H1 (cell line): Measurements from ENCODE around the gene FDXACB1. TPM values are rescaled to one million over a fixed set of nuclear protein-coding genes. Genes with fewer than 3 reads are reported as not detected.

Experiments used
- CTCF ChIA-PET: fragments of 300-600 bp; sonication (Branson Sonifier 250); formaldehyde crosslinking; loops from one replicate; lab custom pipeline; 2021; ENCODE audit not compliant: partially characterized antibody; lab: Charles Lee
- POLR2A ChIA-PET: fragments of 300-600 bp; sonication (Branson Sonifier 250); formaldehyde crosslinking; loops from one replicate; lab custom pipeline; 2021; ENCODE audit warnings: inconsistent platforms; ENCODE audit not compliant: partially characterized antibody; lab: Charles Lee
- DNase-seq, 2 experiments: peaks; one replicate each; pipeline versions ENCODE4 v3.0.0 to v3.0.0-alpha.2; 2010 to 2022; ENCODE audit warnings: low spot score in 2 of 2, low read depth in 1 of 2, mixed read lengths in 1 of 2
- FAIRE-seq: peaks from 2 replicates; lab custom pipeline; 2011; peaks lifted over from hg19 to GRCh38; lab: Jason Lieb, UNC
- H2AFZ ChIP-seq: 2 replicates; pipeline ENCODE4 v1.8.1; 2012; ENCODE audit warnings: low read length, inconsistent platforms
- H2AK5ac ChIP-seq: 2 replicates; pipeline ENCODE4 v1.6.1; 2013; ENCODE audit warnings: low read depth, low read length
- H2BK120ac ChIP-seq: replicated peaks from 2 replicates; pipeline ENCODE3; 2013; ENCODE audit warnings: low read depth, low read length, inconsistent platforms
- H2BK12ac ChIP-seq: 2 replicates; pipeline ENCODE4 v1.6.1; 2013; ENCODE audit warnings: low read depth, low read length
- H2BK15ac ChIP-seq: 2 replicates; pipeline ENCODE4 v1.6.1; 2013; ENCODE audit warnings: low read length
- H2BK20ac ChIP-seq: 2 replicates; pipeline ENCODE4 v1.6.1; 2013; ENCODE audit warnings: low read length
- H2BK5ac ChIP-seq: 2 replicates; pipeline ENCODE4 v1.6.1; 2013; ENCODE audit warnings: low read depth, low read length
- H3K14ac ChIP-seq: 2 replicates; pipeline ENCODE4 v1.6.1; 2013; ENCODE audit warnings: inconsistent platforms; ENCODE audit not compliant: insufficient read length
- H3K18ac ChIP-seq: 2 replicates; pipeline ENCODE4 v1.6.1; 2013; ENCODE audit warnings: low read length; ENCODE audit errors: extremely low read depth
- H3K23ac ChIP-seq: 2 replicates; pipeline ENCODE4 v1.6.1; 2013; ENCODE audit warnings: inconsistent platforms; ENCODE audit not compliant: insufficient read length
- H3K23me2 ChIP-seq: 2 replicates; pipeline ENCODE4 v1.6.1; 2013; ENCODE audit warnings: low read depth, low read length
- H3K27ac ChIP-seq: 2 replicates; pipeline ENCODE4 v1.6.1; 2011; ENCODE audit warnings: low read depth, low read length, inconsistent platforms
- H3K27me3 ChIP-seq, 4 experiments: replicated peaks in 1 of 4; 1 replicate in 1 of 4; 2 replicates in 3 of 4; pipeline versions ENCODE4 v1.6.1 to v1.8.1; 2011 to 2013; ENCODE audit warnings: low read length in 3 of 4, mild to moderate bottlenecking in 3 of 4, inconsistent platforms in 2 of 4, mixed read lengths in 2 of 4, moderate library complexity in 1 of 4; ENCODE audit not compliant: control insufficient read depth in 3 of 4, insufficient read depth in 3 of 4; ENCODE audit errors: extremely low read depth in 1 of 4
- H3K36me3 ChIP-seq, 4 experiments: 2 replicates each; pipeline versions ENCODE4 v1.6.1 to v1.8.1; 2011 to 2013; ENCODE audit warnings: mild to moderate bottlenecking in 4 of 4, low read length in 3 of 4, moderate library complexity in 2 of 4, control low read depth in 1 of 4, inconsistent platforms in 1 of 4; ENCODE audit not compliant: insufficient read depth in 4 of 4, control insufficient read depth in 2 of 4
- H3K4ac ChIP-seq: replicated peaks from 2 replicates; pipeline ENCODE3; 2013; ENCODE audit warnings: low read length, low read depth, mixed read lengths, inconsistent platforms; ENCODE audit not compliant: insufficient read length
- H3K4me1 ChIP-seq, 4 experiments: replicated peaks in 1 of 4; 1 replicate in 1 of 4; 2 replicates in 3 of 4; pipeline versions ENCODE4 v1.6.1 to v1.8.1; 2011 to 2013; ENCODE audit warnings: low read length in 3 of 4, inconsistent platforms in 2 of 4, mixed read lengths in 1 of 4; ENCODE audit not compliant: insufficient read depth in 4 of 4, control insufficient read depth in 3 of 4
- H3K4me2 ChIP-seq, 2 experiments: 2 replicates each; pipeline versions ENCODE4 v1.6.1 to v1.8.1; 2011 to 2013; ENCODE audit warnings: low read depth in 2 of 2, low read length in 2 of 2, control low read depth in 1 of 2, inconsistent platforms in 1 of 2, mild to moderate bottlenecking in 1 of 2; ENCODE audit not compliant: insufficient read depth in 1 of 2
- H3K4me3 ChIP-seq, 4 experiments: fragments of 200-600, 300-600 bp in 1 of 4; sonication (generic), shearing (Covaris generic), sonication (Bioruptor Twin) in 1 of 4; 2 replicates each; pipeline versions ENCODE4 v1.5.1 to v1.8.1; 2011 to 2016; ENCODE audit warnings: low read length in 4 of 4, low read depth in 3 of 4, control low read depth in 2 of 4, inconsistent platforms in 2 of 4, mild to moderate bottlenecking in 2 of 4, mixed read lengths in 1 of 4, moderate library complexity in 1 of 4; ENCODE audit not compliant: insufficient read depth in 2 of 4; ENCODE audit errors: extremely low read depth in 1 of 4
- H3K56ac ChIP-seq: replicated peaks from 2 replicates; pipeline ENCODE3; 2013; ENCODE audit warnings: low read depth, mild to moderate bottlenecking, mixed read lengths, low read length, inconsistent platforms; ENCODE audit not compliant: insufficient read length
- H3K79me1 ChIP-seq: 2 replicates; pipeline ENCODE4 v1.6.1; 2013; ENCODE audit warnings: low read depth, low read length, control low read depth
- H3K79me2 ChIP-seq, 2 experiments: 2 replicates each; pipeline versions ENCODE4 v1.6.1 to v1.8.1; 2012 to 2013; ENCODE audit warnings: low read length in 2 of 2, mild to moderate bottlenecking in 2 of 2, inconsistent platforms in 1 of 2; ENCODE audit not compliant: insufficient read depth in 2 of 2, control insufficient read depth in 1 of 2
- H3K9ac ChIP-seq, 4 experiments: replicated peaks in 1 of 4; 1 replicate in 1 of 4; 2 replicates in 3 of 4; pipeline versions ENCODE4 v1.6.1 to v1.8.1; 2011 to 2013; ENCODE audit warnings: low read depth in 3 of 4, low read length in 3 of 4, control low read depth in 2 of 4, mild to moderate bottlenecking in 2 of 4, moderate library complexity in 2 of 4, inconsistent platforms in 1 of 4; ENCODE audit errors: extremely low read depth in 1 of 4
- H3K9me3 ChIP-seq, 2 experiments: 2 replicates each; pipeline versions ENCODE4 v1.6.1 to v1.8.1; 2012 to 2013; ENCODE audit warnings: mild to moderate bottlenecking in 2 of 2, moderate library complexity in 2 of 2, control low read depth in 1 of 2, inconsistent platforms in 1 of 2, low read depth in 1 of 2, low read length in 1 of 2, mixed read lengths in 1 of 2; ENCODE audit not compliant: insufficient read depth in 2 of 2
- H4K20me1 ChIP-seq, 2 experiments: replicated peaks in 1 of 2; 2 replicates each; pipeline versions ENCODE3 to v1.8.1; 2011 to 2013; ENCODE audit warnings: inconsistent platforms in 2 of 2, low read length in 2 of 2, mild to moderate bottlenecking in 1 of 2; ENCODE audit not compliant: insufficient read depth in 2 of 2, control insufficient read depth in 1 of 2
- H4K5ac ChIP-seq: 2 replicates; pipeline ENCODE4 v1.6.1; 2013; ENCODE audit warnings: low read length, low read depth, mixed read lengths, inconsistent platforms; ENCODE audit not compliant: insufficient read length
- H4K8ac ChIP-seq: 2 replicates; pipeline ENCODE4 v1.8.0; 2013; ENCODE audit warnings: mild to moderate bottlenecking, moderate library complexity, low read length, inconsistent platforms; ENCODE audit not compliant: insufficient read depth; ENCODE audit errors: extremely low read depth
- H4K91ac ChIP-seq: replicated peaks from 2 replicates; pipeline ENCODE3; 2013; ENCODE audit warnings: low read length, mixed read lengths, inconsistent platforms; ENCODE audit not compliant: insufficient read length
- EZH2 ChIP-seq: fragments of 200-600 bp; sonication (generic); IDR thresholded peaks from 2 replicates; pipeline ENCODE4 v1.7.1; 2012; ENCODE audit warnings: low read depth, mild to moderate bottlenecking, moderate library complexity, low read length, inconsistent platforms; ENCODE audit not compliant: severe bottlenecking
- JUN ChIP-seq: IDR thresholded peaks from 2 replicates; pipeline ENCODE4 v1.6.1; 2011; ENCODE audit warnings: low read depth, mild to moderate bottlenecking, improper control_type of control experiment, low read length
- KDM5A ChIP-seq: fragments of 200-600 bp; IDR thresholded peaks from 2 replicates; pipeline ENCODE4 v1.7.1; 2012; ENCODE audit warnings: mild to moderate bottlenecking, low read length, inconsistent platforms, mixed read lengths
- SP2 ChIP-seq: IDR thresholded peaks from 2 replicates; pipeline ENCODE4 v1.6.1; 2012; ENCODE audit warnings: mild to moderate bottlenecking, low read length, inconsistent platforms
- TAF7 ChIP-seq: optimal IDR thresholded peaks from 2 replicates; pipeline ENCODE3; 2011; ENCODE audit warnings: low read depth, mild to moderate bottlenecking, inconsistent platforms, low read length, moderate library complexity, borderline replicate concordance
- WGBS, 2 experiments: shearing (Covaris generic) in 1 of 2; methylation state at CpG; one replicate each; pipeline versions ENCODE4 v1.1.6 to v1.1.7; 2013 to 2015; ENCODE audit warnings: low lambda C conversion rate in 2 of 2, mixed read lengths in 2 of 2, inconsistent platforms in 1 of 2, low coverage in 1 of 2, missing lambda C conversion rate in 1 of 2; ENCODE audit not compliant: insufficient replicate concordance in 2 of 2, insufficient coverage in 1 of 2, insufficient read length in 1 of 2; ENCODE audit errors: extremely low coverage in 1 of 2, missing lambda C conversion rate in 1 of 2; 5-methylcytosine and 5-hydroxymethylcytosine counted together
- polyA plus RNA-seq, 7 experiments: library from polyadenylated mRNA; depleted of rRNA in 3 of 7; stranded (reverse) in 5 of 7; unstranded in 2 of 7; fragments of >200 nt in 5 of 7; fragments of 200-250 nt in 2 of 7; gene quantifications; 1 replicate in 5 of 7; 2 replicates in 1 of 7; 4 replicates in 1 of 7; pipeline versions ENCODE4 v1.2.1 to v1.2.3, GENCODE V29; 2011 to 2013; ENCODE audit warnings: missing spikeins in 2 of 7, mixed read lengths in 2 of 7
- total RNA-seq: library from RNA; stranded (reverse); fragmentation: NEBNext Ultra II Directional; extraction: Animal tissue kit (Norgen Biotek cat#: 25700); gene quantifications from 2 replicates; pipeline ENCODE4 v1.2.1, GENCODE V29; 2021

FDXACB1 gene
- total and polyA plus RNA-seq, 2 of the 8 experiments (the other 6 are each of a cell fraction or from before 2014, with no cell fraction given) = 1.4 to 2.3 TPM

DNA sequence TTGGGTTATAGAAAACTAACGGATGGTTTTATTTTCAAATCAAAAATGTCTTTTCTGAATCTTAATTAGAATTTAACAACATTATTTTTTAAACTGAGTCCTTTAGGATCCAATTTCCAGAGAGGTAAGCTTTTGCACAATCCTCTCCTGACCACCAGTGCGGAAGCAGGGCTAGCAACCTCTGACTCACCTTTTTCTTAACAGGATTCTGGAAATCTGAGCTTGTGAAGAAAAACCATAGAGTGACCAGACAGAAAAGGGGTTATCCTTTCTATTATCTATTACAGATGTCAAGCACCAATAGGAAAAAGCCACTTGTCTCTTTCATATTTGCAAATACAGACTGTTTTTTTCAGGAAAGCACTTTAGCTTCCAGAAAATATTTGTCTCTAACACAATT is 32.9 kb downstream of the FDXACB1 start:
- Histone ChIP-seq H3K79me2 (no peaks in the 10 kb centered on the region), H3K23me2 (no peaks in the 10 kb centered on the region), H2BK15ac (no peak overlapping the region), H2BK20ac (no peak overlapping the region), H4K91ac (no peak overlapping the region), H2BK120ac (no peak overlapping the region), H3K56ac (no peak overlapping the region), H3K4me1 (no peaks in the 10 kb centered on the region; a peak in 1 of 7 replicates), H4K5ac (no peak overlapping the region), H4K8ac (no peak overlapping the region), H3K9ac (no peak overlapping the region), H2AK5ac (no peak overlapping the region), H4K20me1 (no peaks in the 10 kb centered on the region), H3K27me3 (no peaks in the 10 kb centered on the region), H3K14ac (no peak overlapping the region), H3K27ac (no peak overlapping the region), H3K23ac (no peak overlapping the region), H3K4ac (no peak overlapping the region), H3K4me2 (no peak overlapping the region), H3K4me3 (no peak overlapping the region), H2BK5ac (no peak overlapping the region), H3K9me3 (no peaks in the 10 kb centered on the region), H2BK12ac (no peak overlapping the region), H3K36me3 (peaks cover 0 to 5% (median 0%) of the 10 kb centered on the region in 4 experiments; a peak in 1 of 8 replicates), H3K18ac (no peak overlapping the region), H3K79me1 (no peaks in the 10 kb centered on the region), H2AFZ (no peak overlapping the region)
- DNase-seq = no peak
- WGBS, 2 experiments = 79% methylated on average over 2 of the region's 2 CpGs; no CpG with 5 or more reads in 1 of the 2 experiments
- POLR2A ChIA-PET = interaction anchor here (0.9 kb wide), 1 partner anchor 80 kb away, joined by 3 read pairs; the partner anchor contains the start of gene PPP2R1B
- FAIRE-seq = no peak
- CTCF ChIA-PET = interaction anchor here (0.6 to 2.4 kb wide), 14 partner anchors 11 to 417 kb away, joined by 3 to 10 read pairs (median 3); partner anchors contain the start of gene SIK2
- TF ChIP-seq EZH2 (no peak), KDM5A (no peak), SP2 (no peak), TAF7 (no peak), JUN (no peak)
